HG02763 (cell line): ENCODE results near the gene KPNA2.

ENCODE experiments used
- ATAC-seq: cut with Tn5 transposase; IDR thresholded peaks from one replicate; pipeline ENCODE4 v1.9.1; 2021; ENCODE audit warnings: mild to moderate bottlenecking, moderate library complexity; ENCODE audit not compliant: unreplicated experiment

Gene KPNA2

DNA sequence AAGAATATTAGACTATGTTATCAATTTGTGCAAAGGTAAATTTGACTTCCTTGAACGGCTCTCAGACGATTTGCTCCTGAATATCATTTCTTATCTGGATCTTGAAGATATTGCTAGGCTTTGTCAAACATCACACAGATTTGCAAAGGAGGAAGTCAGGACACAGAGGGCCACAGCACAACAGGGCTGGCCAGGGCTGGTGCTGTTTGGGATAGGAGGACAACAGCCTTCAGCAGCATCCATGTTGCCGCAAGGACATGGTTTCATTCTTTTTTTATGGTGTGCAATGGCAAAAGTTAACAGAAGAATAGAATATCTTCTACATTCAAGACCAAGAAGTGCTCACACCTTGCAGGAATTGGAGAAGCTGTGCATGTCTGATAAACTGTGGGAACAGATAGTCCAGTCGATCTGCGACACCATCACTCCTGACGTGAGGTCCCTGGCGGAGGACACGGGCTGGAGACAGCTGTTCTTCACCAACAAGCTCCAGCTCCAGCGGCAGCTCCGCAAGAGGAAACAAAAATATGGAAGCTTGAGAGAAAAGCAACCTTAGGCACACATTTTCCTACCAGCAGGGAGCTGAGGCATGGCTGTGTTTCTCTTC is 59.8 kb downstream of the KPNA2 start:
- no peak for ATAC-seq

DNA sequence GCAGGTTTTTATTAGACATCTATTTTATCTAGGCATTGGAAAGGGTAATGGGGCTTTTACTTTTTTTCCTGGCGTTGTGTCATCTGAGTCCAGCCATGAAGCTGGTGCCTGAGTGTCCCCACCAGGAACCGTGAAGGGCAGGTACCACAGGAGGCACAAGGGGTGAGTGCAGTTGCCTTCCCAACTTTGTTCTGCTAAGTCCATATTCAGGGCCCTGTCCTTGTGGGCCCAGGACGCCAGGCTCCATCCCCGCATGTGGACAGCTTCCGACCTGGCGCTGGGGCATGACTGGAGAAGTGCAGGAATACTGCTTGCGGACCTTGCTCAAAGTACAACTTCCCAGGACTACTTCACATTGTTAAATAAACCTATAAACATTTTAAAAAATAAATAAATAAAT is 60.6 kb downstream of the KPNA2 start:
- ATAC-seq, result no peak
